Measurements from ENCODE around the gene ZDHHC17.
"Not testable (repeated sequence)": the region's sequence is repeated elsewhere in the genome, so short reads cannot be mapped to it uniquely, and the experiment has no call there.

Gene ZDHHC17

DNA sequence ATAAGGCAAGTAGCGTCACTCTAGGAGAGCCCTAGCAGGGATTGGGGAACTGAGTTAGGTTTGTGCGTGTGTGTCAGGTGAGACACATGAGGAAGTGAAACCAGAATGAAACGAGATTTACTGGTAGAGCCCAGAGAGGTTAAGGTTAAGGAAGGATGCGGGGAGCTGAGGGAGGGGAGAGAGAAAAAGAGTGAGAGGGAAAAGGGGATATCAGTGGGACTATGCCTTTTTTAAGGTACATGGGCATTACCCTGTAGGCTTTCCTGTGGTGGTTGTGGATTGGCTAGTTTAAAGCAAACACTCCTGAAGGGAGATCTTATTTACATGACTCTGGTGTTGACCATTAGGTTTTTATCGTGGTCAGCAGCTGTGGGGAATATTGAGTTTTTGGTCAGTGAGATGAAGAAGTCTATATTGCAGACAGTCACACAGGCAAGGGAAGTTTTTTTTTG is 13.9 kb downstream of the ZDHHC17 start:
- DNase-seq: no peak

DNA sequence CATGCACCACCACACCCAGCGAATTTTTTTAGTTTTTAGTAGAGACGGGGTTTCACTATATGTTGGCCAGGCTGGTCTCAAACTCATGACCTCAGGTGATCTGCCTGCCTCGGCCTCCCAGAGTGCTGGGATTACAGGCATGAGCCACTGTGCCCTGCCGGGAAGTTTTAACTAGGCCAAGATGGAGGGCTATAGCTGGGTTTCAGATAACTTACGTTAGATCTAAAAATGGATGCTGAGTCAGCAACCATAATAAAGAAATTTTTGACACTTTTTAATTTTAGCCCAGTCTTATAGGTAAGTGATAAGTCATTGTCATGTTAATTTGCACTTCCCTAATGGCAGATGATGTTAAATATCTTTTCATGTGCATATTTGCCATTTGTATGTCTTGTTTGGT is 14.4 kb downstream of the ZDHHC17 start:
- no peak for DNase-seq

GRCh38 chr12:76779310-76779709 is 15.4 kb downstream of the ZDHHC17 start:
- DNase-seq: not testable (repeated sequence)

- DNase-seq: no peak
These were observed 17.4 kb downstream of the ZDHHC17 start for GRCh38 chr12:76781321-76781720.

GRCh38 chr12:76782526-76782925 is 18.6 kb downstream of the ZDHHC17 start:
- DNase-seq: no peak

GRCh38 chr12:76784600-76785051 is 20.7 kb downstream of the ZDHHC17 start:
- DNase-seq: no peak

GRCh38 chr12:76785407-76785806 is 21.5 kb downstream of the ZDHHC17 start:
- DNase-seq: no peak

DNA sequence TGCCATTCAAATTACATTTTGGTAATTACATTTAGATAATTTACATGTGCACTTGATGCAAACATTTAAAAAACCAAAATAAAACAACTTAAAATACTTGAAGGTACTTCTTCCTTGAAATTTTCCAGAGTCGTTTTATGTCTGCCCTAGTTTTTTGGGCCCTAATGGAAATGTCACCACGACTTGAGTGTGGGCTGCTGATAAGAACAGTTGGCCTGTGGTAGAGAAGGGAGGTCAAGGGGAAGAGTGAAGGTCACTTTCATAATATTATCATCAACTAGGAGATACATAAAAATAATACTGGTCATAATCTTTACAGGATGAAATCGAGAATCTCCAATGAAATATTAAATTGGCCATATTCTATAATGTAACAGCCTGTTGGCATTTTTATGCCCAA is 23.1 kb downstream of the ZDHHC17 start:
- no peak for DNase-seq

- no peak for DNase-seq
These were observed 23.8 kb downstream of the ZDHHC17 start for GRCh38 chr12:76787689-76788088.

DNA sequence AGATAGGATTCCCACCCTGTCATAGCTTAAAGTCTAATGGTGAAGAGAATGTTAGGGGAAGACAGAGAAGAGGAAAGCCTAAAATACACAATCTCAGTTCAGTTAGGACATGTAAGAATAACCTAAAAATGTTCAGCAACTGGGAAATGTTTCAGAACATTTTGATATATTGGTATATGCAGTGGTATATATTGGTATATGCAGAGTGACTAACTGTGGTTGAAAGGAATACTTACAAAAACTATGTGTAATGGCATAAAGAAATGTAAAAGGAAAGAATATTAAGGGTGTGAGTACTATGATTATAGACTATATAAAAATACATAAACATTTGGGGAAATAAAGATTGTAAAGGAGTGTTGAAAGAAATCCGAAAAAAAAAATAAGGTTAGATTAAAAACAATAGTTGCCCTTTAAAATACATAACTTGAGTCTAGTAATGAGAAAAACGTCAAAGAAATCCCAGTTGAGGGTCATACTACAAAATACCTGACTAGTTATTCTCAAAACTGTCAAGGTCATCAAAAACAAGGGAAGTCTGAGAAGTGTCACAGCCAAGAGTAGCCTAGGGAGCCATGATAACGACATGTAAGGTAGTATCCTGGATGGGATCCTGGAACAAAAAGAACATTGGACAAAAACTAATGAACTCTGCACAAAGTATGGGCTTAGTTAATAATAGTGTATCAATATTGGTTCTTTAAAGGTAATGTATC is 25.6 kb downstream of the ZDHHC17 start:
- no peak for DNase-seq

DNA sequence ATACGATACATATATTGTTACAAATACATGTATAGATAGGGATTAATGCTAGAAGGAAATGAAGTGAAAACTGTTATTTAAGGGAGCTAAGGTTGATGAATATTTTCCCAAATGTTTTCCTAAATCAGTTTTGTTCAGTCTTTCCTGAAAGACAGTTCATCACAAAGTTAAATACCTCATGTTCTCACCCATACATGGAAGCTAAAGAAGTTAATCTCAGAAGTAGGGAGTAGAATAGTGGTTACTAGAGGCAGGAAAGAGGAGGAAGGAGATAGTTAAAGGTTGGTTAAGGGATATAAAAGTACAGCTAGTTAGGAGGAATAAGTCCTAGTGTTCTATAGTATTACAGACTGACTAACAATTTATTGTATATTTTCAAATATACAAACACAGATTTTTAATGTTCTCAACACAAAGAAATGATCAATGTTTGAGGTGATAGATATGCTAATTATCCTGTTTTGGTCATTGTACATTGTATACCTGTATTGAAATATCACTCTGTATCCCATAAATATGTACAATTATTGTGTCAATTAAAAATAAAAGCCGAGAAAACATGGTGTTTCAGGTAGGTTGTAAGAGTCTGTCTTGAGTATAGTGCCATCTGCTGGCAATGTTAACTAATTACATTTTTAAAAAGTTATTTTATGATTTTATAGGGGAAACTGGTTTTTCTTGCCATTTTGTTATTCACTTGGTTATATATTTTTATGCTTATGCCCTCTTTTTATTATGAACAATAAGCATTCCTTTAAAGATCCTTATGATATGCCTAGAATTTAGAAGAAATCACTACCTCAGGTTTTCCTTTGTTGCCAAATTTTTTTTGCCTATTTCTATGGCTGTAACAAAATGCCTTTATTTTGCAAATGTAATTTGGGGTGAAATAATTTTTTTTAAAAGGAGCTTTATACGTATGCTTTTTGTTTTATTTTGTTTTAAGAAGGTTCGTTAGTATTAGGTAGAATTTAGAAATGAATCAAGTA is 26.9 kb downstream of the ZDHHC17 start:
- no peak for DNase-seq

- no peak for DNase-seq
These were observed 28.9 kb downstream of the ZDHHC17 start for GRCh38 chr12:76792828-76793227.

- no peak for DNase-seq
These were observed 34.9 kb downstream of the ZDHHC17 start for GRCh38 chr12:76798864-76799263.

- DNase-seq: no peak
These were observed 35.4 kb downstream of the ZDHHC17 start for GRCh38 chr12:76799362-76799761.

GRCh38 chr12:76802060-76802459 is 38.1 kb downstream of the ZDHHC17 start:
- no peak for DNase-seq

- no peak for DNase-seq
These were observed 40.6 kb downstream of the ZDHHC17 start for GRCh38 chr12:76804435-76804976.

- no peak for DNase-seq
These were observed 46.9 kb downstream of the ZDHHC17 start for GRCh38 chr12:76810671-76811419.

GRCh38 chr12:76811976-76812375 is 48.1 kb downstream of the ZDHHC17 start:
- no peak for DNase-seq

GRCh38 chr12:76813265-76813664 is 49.4 kb downstream of the ZDHHC17 start:
- DNase-seq: no peak

DNA sequence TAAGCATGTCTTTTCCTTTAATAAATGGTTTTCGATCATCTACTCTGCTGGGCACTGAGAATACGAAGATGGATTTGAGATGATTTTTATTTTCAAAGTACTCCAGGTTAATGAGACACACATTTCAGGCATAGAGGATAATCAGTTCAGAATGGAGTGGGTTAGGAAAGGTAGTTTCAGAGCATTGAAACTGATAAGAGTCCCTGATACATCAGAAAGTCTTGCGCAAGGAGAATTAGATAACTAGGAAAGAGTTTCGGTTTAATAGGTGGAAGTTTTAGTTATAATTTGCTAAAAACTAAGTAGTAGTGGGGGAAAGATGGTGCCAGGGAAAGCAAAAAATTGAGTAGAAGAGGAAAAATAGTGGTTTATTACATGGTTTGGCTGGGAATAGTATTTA is 50.1 kb downstream of the ZDHHC17 start:
- no peak for DNase-seq

GRCh38 chr12:76820888-76821482 is 57.1 kb downstream of the ZDHHC17 start:
- DNase-seq: no peak

GRCh38 chr12:76830436-76830835 is 66.5 kb downstream of the ZDHHC17 start:
- DNase-seq: no peak
